ENCODE results near the gene LENG8. TPM values are rescaled to one million over a fixed set of nuclear protein-coding genes. Genes with fewer than 3 reads are reported as not detected.

The LENG8 gene
- total and polyA plus RNA-seq, 2 of the 8 experiments (the other 6 are each of a cell fraction or from before 2014, with no cell fraction given) = 62.2 to 108 TPM

DNA sequence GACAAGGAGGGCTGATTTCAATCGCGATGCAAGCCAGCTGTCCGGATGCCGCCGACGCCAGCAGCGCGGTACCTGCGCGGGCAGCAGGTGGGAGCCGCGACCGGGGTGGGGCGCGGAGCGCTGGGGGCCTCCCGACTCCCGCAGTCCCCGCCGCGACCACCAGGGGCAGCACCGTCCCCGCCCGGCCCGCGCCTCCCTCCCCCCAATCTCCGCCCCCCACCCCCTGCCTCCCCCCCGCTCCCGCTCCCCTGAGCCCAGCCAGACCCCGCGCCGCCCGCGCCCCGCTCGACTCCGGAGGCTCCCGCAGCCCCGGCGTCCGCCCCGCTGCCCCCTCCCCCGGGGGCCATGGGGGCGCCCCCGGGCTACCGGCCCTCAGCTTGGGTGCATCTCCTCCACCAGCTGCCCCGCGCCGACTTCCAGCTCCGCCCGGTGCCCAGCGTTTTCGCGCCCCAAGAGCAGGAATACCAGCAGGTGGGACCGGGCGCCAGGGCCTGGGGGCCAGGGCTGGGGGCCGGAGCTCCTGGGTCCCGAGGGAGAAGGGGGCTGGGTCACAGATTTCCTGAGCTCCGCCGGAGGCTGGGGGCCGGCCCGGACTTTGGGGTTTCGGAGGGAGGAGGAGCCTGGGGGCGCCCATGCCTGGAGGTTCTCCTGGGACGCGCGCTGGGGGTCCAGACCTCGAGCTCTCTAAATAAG is 33.6 kb upstream of the LENG8 start, which contains the start of gene TTYH1 (continued):
- TF ChIP-seq SIN3A (conservative IDR thresholded peaks at IDR 0.05 in 1 of 2, IDR thresholded peaks at IDR 0.05 in 1 of 2; ENCODE audit: low read depth in 1 of 2, low read length in 2 of 2) = no peak
- no peak for TF ChIP-seq CHD1 (IDR thresholded peaks at IDR 0.05; ENCODE audit: low read depth, low read length)

All from H1 (cell line).